Measurements from ENCODE around the gene IQGAP3. TPM values are rescaled to one million over a fixed set of nuclear protein-coding genes. Genes with fewer than 3 reads are reported as not detected.

The IQGAP3 gene
- total and polyA plus RNA-seq, 2 experiments from 2014 or later = 5.2 to 5.7 TPM

GRCh38 chr1:156527584-156527983 lies 44.8 kb downstream of the IQGAP3 start:
- H3K9me2 ChIP-seq (replicated peaks; ENCODE audit: insufficient read depth) = no peaks in the 10 kb centered on the region
- no peaks in the 10 kb centered on the region for H4K20me1 ChIP-seq (ENCODE audit: insufficient read depth, poor library complexity, severe bottlenecking)
- TF ChIP-seq, protein P1, sequence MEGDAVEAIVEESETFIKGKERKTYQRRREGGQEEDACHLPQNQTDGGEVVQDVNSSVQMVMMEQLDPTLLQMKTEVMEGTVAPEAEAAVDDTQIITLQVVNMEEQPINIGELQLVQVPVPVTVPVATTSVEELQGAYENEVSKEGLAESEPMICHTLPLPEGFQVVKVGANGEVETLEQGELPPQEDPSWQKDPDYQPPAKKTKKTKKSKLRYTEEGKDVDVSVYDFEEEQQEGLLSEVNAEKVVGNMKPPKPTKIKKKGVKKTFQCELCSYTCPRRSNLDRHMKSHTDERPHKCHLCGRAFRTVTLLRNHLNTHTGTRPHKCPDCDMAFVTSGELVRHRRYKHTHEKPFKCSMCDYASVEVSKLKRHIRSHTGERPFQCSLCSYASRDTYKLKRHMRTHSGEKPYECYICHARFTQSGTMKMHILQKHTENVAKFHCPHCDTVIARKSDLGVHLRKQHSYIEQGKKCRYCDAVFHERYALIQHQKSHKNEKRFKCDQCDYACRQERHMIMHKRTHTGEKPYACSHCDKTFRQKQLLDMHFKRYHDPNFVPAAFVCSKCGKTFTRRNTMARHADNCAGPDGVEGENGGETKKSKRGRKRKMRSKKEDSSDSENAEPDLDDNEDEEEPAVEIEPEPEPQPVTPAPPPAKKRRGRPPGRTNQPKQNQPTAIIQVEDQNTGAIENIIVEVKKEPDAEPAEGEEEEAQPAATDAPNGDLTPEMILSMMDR (IDR thresholded peaks at IDR 0.05; ENCODE audit: poor library complexity) = no peak
- TF ChIP-seq EZH2 (IDR thresholded peaks at IDR 0.05; ENCODE audit: borderline replicate concordance) (no peak), EZH2phosphoT487 (IDR thresholded peaks at IDR 0.05; ENCODE audit: low read depth, severe bottlenecking, unreplicated experiment) (no peak)
- H2AFZ ChIP-seq = no peak overlapping the region
- H3K27ac ChIP-seq = no peak overlapping the region
- no peaks in the 10 kb centered on the region for H3K36me3 ChIP-seq (replicated peaks; ENCODE audit: insufficient read depth, low read depth)
- peaks cover 8% of the 10 kb centered on the region for H3K4me1 ChIP-seq (ENCODE audit: insufficient read depth)
- H3K4me3 ChIP-seq = no peak overlapping the region
- H3K27me3 ChIP-seq = no peaks in the 10 kb centered on the region
- 96% methylated on average over 2 of the region's 2 CpGs for WGBS (ENCODE audit: low lambda C conversion rate, missing lambda C conversion rate)
- no peaks in the 10 kb centered on the region for H3K9me3 ChIP-seq (ENCODE audit: low read depth)
- DNase-seq (ENCODE audit: low spot score) = no peak
- H3K4me2 ChIP-seq = no peak overlapping the region
- no peaks in the 10 kb centered on the region for H3K79me2 ChIP-seq

GRCh38 chr1:156525856-156526489 lies 46.4 kb downstream of the IQGAP3 start:
- Histone ChIP-seq H3K4me1 (ENCODE audit: insufficient read depth) (peaks cover 8% of the 10 kb centered on the region), H3K4me3 (no peak overlapping the region), H3K36me3 (replicated peaks; ENCODE audit: insufficient read depth, low read depth) (no peaks in the 10 kb centered on the region), H3K27me3 (no peaks in the 10 kb centered on the region), H3K79me2 (no peaks in the 10 kb centered on the region), H3K9me3 (ENCODE audit: low read depth) (no peaks in the 10 kb centered on the region), H3K9me2 (replicated peaks; ENCODE audit: insufficient read depth) (no peaks in the 10 kb centered on the region), H3K27ac (no peak overlapping the region), H4K20me1 (ENCODE audit: insufficient read depth, poor library complexity, severe bottlenecking) (no peaks in the 10 kb centered on the region), H3K4me2 (no peak overlapping the region), H2AFZ (no peak overlapping the region)
- no peak for DNase-seq (ENCODE audit: low spot score)
- WGBS (ENCODE audit: low lambda C conversion rate, missing lambda C conversion rate) = 91% methylated on average over 2 of the region's 2 CpGs
- TF ChIP-seq EZH2phosphoT487 (IDR thresholded peaks at IDR 0.05; ENCODE audit: low read depth, severe bottlenecking, unreplicated experiment) = no peak
- TF ChIP-seq, protein P1 (IDR thresholded peaks at IDR 0.05; ENCODE audit: poor library complexity) = no peak
- TF ChIP-seq EZH2 (IDR thresholded peaks at IDR 0.05; ENCODE audit: borderline replicate concordance) = no peak

GRCh38 chr1:156525071-156525501 lies 47.3 kb downstream of the IQGAP3 start:
- Histone ChIP-seq H3K4me2 (peak overlapping the region; percentile 46), H3K27ac (no peak overlapping the region)
- DNase-seq (ENCODE audit: low spot score) = no peak

More at GRCh38 chr1:156525071-156525501, 47.3 kb downstream of the IQGAP3 start:
- Histone ChIP-seq H3K9me3 (ENCODE audit: low read depth) (no peaks in the 10 kb centered on the region), H3K4me1 (ENCODE audit: insufficient read depth) (peaks cover 8% of the 10 kb centered on the region), H3K27me3 (no peaks in the 10 kb centered on the region), H3K79me2 (no peaks in the 10 kb centered on the region), H4K20me1 (ENCODE audit: insufficient read depth, poor library complexity, severe bottlenecking) (no peaks in the 10 kb centered on the region), H2AFZ (no peak overlapping the region), H3K36me3 (replicated peaks; ENCODE audit: insufficient read depth, low read depth) (no peaks in the 10 kb centered on the region), H3K9me2 (replicated peaks; ENCODE audit: insufficient read depth) (no peaks in the 10 kb centered on the region), H3K4me3 (no peak overlapping the region)
- 36% methylated on average over 6 of the region's 6 CpGs for WGBS (ENCODE audit: low lambda C conversion rate, missing lambda C conversion rate)
- no peak for TF ChIP-seq EZH2phosphoT487 (IDR thresholded peaks at IDR 0.05; ENCODE audit: low read depth, severe bottlenecking, unreplicated experiment)
- no peak for TF ChIP-seq EZH2 (IDR thresholded peaks at IDR 0.05; ENCODE audit: borderline replicate concordance)
- TF ChIP-seq, protein P1 (IDR thresholded peaks at IDR 0.05; ENCODE audit: poor library complexity) = no peak
